NCI-H1436 (cell line): ENCODE measurements around the gene PRKD1.
"Not testable (repeated sequence)": the region's sequence is repeated elsewhere in the genome, so short reads cannot be mapped to it uniquely, and the experiment has no call there.

ENCODE experiments used
- DNase-seq: peaks from one replicate; lab custom pipeline; 2025; lab: John Stamatoyannopoulos, UW

The PRKD1 gene

GRCh38 chr14:29900609-29901350 is 26.9 kb downstream of the PRKD1 start:
- DNase-seq: no peak

GRCh38 chr14:29898470-29898869 is 29.2 kb downstream of the PRKD1 start:
- DNase-seq: no peak

- no peak for DNase-seq
Measured at GRCh38 chr14:29897181-29897580, 30.5 kb downstream of the PRKD1 start.

- DNase-seq: no peak
Measured at GRCh38 chr14:29896354-29896821, 31.3 kb downstream of the PRKD1 start.

- DNase-seq: no peak
Measured at GRCh38 chr14:29895591-29896083, 32.0 kb downstream of the PRKD1 start.

GRCh38 chr14:29893989-29894388 is 33.7 kb downstream of the PRKD1 start:
- DNase-seq: no peak

GRCh38 chr14:29892327-29892726 is 35.3 kb downstream of the PRKD1 start:
- DNase-seq: no peak

- no peak for DNase-seq
Measured at GRCh38 chr14:29885988-29886387, 41.7 kb downstream of the PRKD1 start.

- no peak for DNase-seq
Measured at GRCh38 chr14:29868000-29868399, 59.6 kb downstream of the PRKD1 start.

- DNase-seq: peak; percentile 23
Measured at GRCh38 chr14:29865299-29865698, 62.3 kb downstream of the PRKD1 start.

GRCh38 chr14:29861996-29862395 is 65.7 kb downstream of the PRKD1 start:
- no peak for DNase-seq

- DNase-seq: no peak
Measured at GRCh38 chr14:29858299-29858698, 69.3 kb downstream of the PRKD1 start.

- no peak for DNase-seq
Measured at GRCh38 chr14:29857551-29857950, 70.1 kb downstream of the PRKD1 start.

- no peak for DNase-seq
Measured at GRCh38 chr14:29856516-29856915, 71.1 kb downstream of the PRKD1 start.

- not testable (repeated sequence) for DNase-seq
Measured at GRCh38 chr14:29853691-29854090, 74.0 kb downstream of the PRKD1 start.

GRCh38 chr14:29853272-29853671 is 74.4 kb downstream of the PRKD1 start:
- DNase-seq: no peak

- no peak for DNase-seq
Measured at GRCh38 chr14:29851397-29851796, 76.2 kb downstream of the PRKD1 start.

- no peak for DNase-seq
Measured at GRCh38 chr14:29847056-29847380, 80.6 kb downstream of the PRKD1 start.

- no peak for DNase-seq
Measured at GRCh38 chr14:29846339-29847055, 81.2 kb downstream of the PRKD1 start.

GRCh38 chr14:29843981-29844380 is 83.7 kb downstream of the PRKD1 start:
- no peak for DNase-seq

GRCh38 chr14:29842228-29842627 is 85.4 kb downstream of the PRKD1 start:
- no peak for DNase-seq

GRCh38 chr14:29840369-29840892 is 87.2 kb downstream of the PRKD1 start:
- DNase-seq: not testable (repeated sequence)

GRCh38 chr14:29839691-29840090 is 88.0 kb downstream of the PRKD1 start:
- not testable (repeated sequence) for DNase-seq
